Tibial artery (tissue), 4 donors: ENCODE measurements around the gene PGK2.

Experiments used
- DNase-seq, 2 donors: peaks; one replicate each; pipeline ENCODE4 v3.0.0-alpha.2; 2019
- H3K27ac ChIP-seq, 2 donors: fragments of 200-600 bp; sonication (generic) in 1 of 2; 1 replicate in 1 of 2; 2 replicates in 1 of 2; pipeline ENCODE4 v1.5.1; 2018 to 2019; ENCODE audit warnings: mild to moderate bottlenecking in 1 of 2
- H3K27me3 ChIP-seq, 2 donors: fragments of 200-600 bp; sonication (generic) in 1 of 2; one replicate each; pipeline versions ENCODE4 v1.5.1 to v1.6.0; 2016 to 2019
- H3K36me3 ChIP-seq, 3 donors: fragments of 200-600 bp; sonication (generic) in 2 of 3; one replicate each; pipeline ENCODE4 v1.5.1; 2016 to 2019; ENCODE audit warnings: mild to moderate bottlenecking in 2 of 3
- H3K4me1 ChIP-seq, 4 donors: fragments of 200-600 bp; sonication (generic) in 2 of 4; 1 replicate in 3 of 4; 2 replicates in 1 of 4; pipeline ENCODE4 v1.5.1; 2016 to 2019
- H3K4me3 ChIP-seq, 2 donors: fragments of 200-600 bp; sonication (generic) in 1 of 2; 1 replicate in 1 of 2; 2 replicates in 1 of 2; pipeline ENCODE4 v1.5.1; 2018 to 2019; ENCODE audit warnings: mild to moderate bottlenecking in 2 of 2
- H3K9me3 ChIP-seq, 3 donors: fragments of 200-600 bp; sonication (generic) in 1 of 3; one replicate each; pipeline ENCODE4 v1.5.1; 2016 to 2019
- CTCF ChIP-seq, 2 experiments: fragments of 200-600 bp in 1 of 2; fragments of 450-650 bp in 1 of 2; IDR thresholded peaks; one replicate each; pipeline ENCODE4 v1.5.1; 2017 to 2019; ENCODE audit warnings: antibody characterized with exemption in 2 of 2, mild to moderate bottlenecking in 1 of 2, moderate library complexity in 1 of 2
- intact Hi-C: fragments of 100-400 bp; cut with DNase I; formaldehyde crosslinking; loops from one replicate; pipeline ENCODE4 v1.15.0; 2023; ENCODE audit warnings: low total_unique reads

Gene PGK2

GRCh38 chr6:49787176-49787575 is at the start of gene PGK2:
Gene PGK2 (minus strand): TSS chr6:49787285. CDS start chr6:49787187, 98 bp downstream.
- Histone ChIP-seq H3K4me3 (no peak within 1 kb of the TSS), H3K36me3 (no peaks in the 10 kb centered on the region), H3K27ac (no peak within 1 kb of the TSS), H3K27me3 (no peaks in the 10 kb centered on the region), H3K4me1 (no peaks in the 10 kb centered on the region), H3K9me3 (no peaks in the 10 kb centered on the region)
- no peak for TF ChIP-seq CTCF (IDR thresholded peaks at IDR 0.05)
- DNase-seq: no peak
- intact Hi-C loops: no loop called here

- Histone ChIP-seq H3K27ac (no peak overlapping the region), H3K4me3 (no peak overlapping the region), H3K36me3 (no peaks in the 10 kb centered on the region), H3K9me3 (no peaks in the 10 kb centered on the region), H3K27me3 (no peaks in the 10 kb centered on the region), H3K4me1 (no peaks in the 10 kb centered on the region)
- intact Hi-C loops: no loop called here
- DNase-seq: no peak
- TF ChIP-seq CTCF (IDR thresholded peaks at IDR 0.05): no peak
Observed at GRCh38 chr6:49835140-49835539, 48.1 kb upstream of the PGK2 start.

- intact Hi-C loops: no loop called here
- Histone ChIP-seq H3K27ac (no peak overlapping the region), H3K4me3 (no peak overlapping the region), H3K4me1 (no peaks in the 10 kb centered on the region), H3K9me3 (no peaks in the 10 kb centered on the region), H3K36me3 (no peaks in the 10 kb centered on the region), H3K27me3 (no peaks in the 10 kb centered on the region)
- no peak for TF ChIP-seq CTCF (IDR thresholded peaks at IDR 0.05)
- DNase-seq: no peak
Observed at GRCh38 chr6:49833386-49833785, 46.3 kb upstream of the PGK2 start.

- H3K36me3 ChIP-seq: no peaks in the 10 kb centered on the region
Observed at GRCh38 chr6:49826743-49827406, 39.8 kb upstream of the PGK2 start.

GRCh38 chr6:49815166-49815565 is 28.1 kb upstream of the PGK2 start:
- Histone ChIP-seq H3K9me3 (no peaks in the 10 kb centered on the region), H3K27ac (no peak overlapping the region), H3K36me3 (no peaks in the 10 kb centered on the region), H3K4me3 (no peak overlapping the region), H3K27me3 (no peaks in the 10 kb centered on the region), H3K4me1 (no peaks in the 10 kb centered on the region)
- no peak for DNase-seq
- no peak for TF ChIP-seq CTCF (IDR thresholded peaks at IDR 0.05)
- intact Hi-C loops: no loop called here

More at GRCh38 chr6:49826743-49827406, 39.8 kb upstream of the PGK2 start:
- Histone ChIP-seq H3K4me3 (no peak overlapping the region), H3K27me3 (no peaks in the 10 kb centered on the region), H3K4me1 (peaks cover 0 to 4% (median 0%) of the 10 kb centered on the region in 4 donors), H3K9me3 (no peaks in the 10 kb centered on the region), H3K27ac (no peak overlapping the region)
- DNase-seq: no peak
- TF ChIP-seq CTCF (IDR thresholded peaks at IDR 0.05): no peak
- intact Hi-C loops: no loop called here

GRCh38 chr6:49813248-49813647 is 26.2 kb upstream of the PGK2 start:
- no peak overlapping the region for H3K27ac ChIP-seq
- no peak overlapping the region for H3K4me3 ChIP-seq
- DNase-seq: no peak
- intact Hi-C loops: no loop called here
- H3K4me1 ChIP-seq: no peaks in the 10 kb centered on the region
- H3K27me3 ChIP-seq: no peaks in the 10 kb centered on the region
- TF ChIP-seq CTCF (IDR thresholded peaks at IDR 0.05): no peak
- H3K9me3 ChIP-seq: no peaks in the 10 kb centered on the region
- H3K36me3 ChIP-seq: no peaks in the 10 kb centered on the region
